PC-9 (cell line): Measurements from ENCODE around the gene ARSG. TPM values are rescaled to one million over a fixed set of nuclear protein-coding genes. Genes with fewer than 3 reads are reported as not detected.
"Not testable (repeated sequence)": the region's sequence is repeated elsewhere in the genome, so short reads cannot be mapped to it uniquely, and the experiment has no call there.

Experiments
- BruUV-seq: library from RNA; stranded (reverse); fragments of 400-500 nt; replicated peaks from 2 replicates; lab custom pipeline; 2021; lab: Mats Ljungman, UMichigan
- CTCF ChIA-PET: fragments of 300-600 bp; sonication (Branson Sonifier 250); formaldehyde crosslinking; loops from one replicate; lab custom pipeline; 2022; ENCODE audit warnings: antibody characterized with exemption; lab: Charles Lee
- POLR2A ChIA-PET: fragments of 300-600 bp; sonication (Branson Sonifier 250); formaldehyde crosslinking; loops from one replicate; lab custom pipeline; 2022; ENCODE audit warnings: antibody characterized with exemption; ENCODE audit not compliant: unreplicated experiment; lab: Charles Lee
- DNase-seq, 2 experiments: peaks; one replicate each; pipeline versions ENCODE4 v3.0.0 to v3.0.0-alpha.2; 2015 to 2022; ENCODE audit warnings: mixed read lengths in 1 of 2
- H2AFZ ChIP-seq: fragments of 200-600 bp; sonication (generic); 2 replicates; pipeline ENCODE4 v1.8.1; 2017; ENCODE audit warnings: antibody characterized with exemption
- H3F3A ChIP-seq: fragments of 200-600 bp; sonication (generic); 2 replicates; pipeline ENCODE4 v1.8.1; 2017; ENCODE audit warnings: antibody characterized with exemption, mild to moderate bottlenecking, low read depth; ENCODE audit not compliant: insufficient read depth
- H3K27ac ChIP-seq: fragments of 200-600 bp; sonication (generic); 2 replicates; pipeline ENCODE4 v1.6.1; 2016; ENCODE audit warnings: mixed run types
- H3K27me3 ChIP-seq: fragments of 200-600 bp; sonication (generic); 2 replicates; pipeline ENCODE4 v1.6.1; 2016; ENCODE audit warnings: low read depth, mixed run types; ENCODE audit not compliant: insufficient read depth
- H3K36me3 ChIP-seq: fragments of 200-600 bp; sonication (generic); 2 replicates; pipeline ENCODE4 v1.6.1; 2016; ENCODE audit warnings: low read depth, mixed run types
- H3K4me1 ChIP-seq: fragments of 200-600 bp; sonication (generic); replicated peaks from 2 replicates; pipeline ENCODE4 v1.6.1; 2016; ENCODE audit warnings: mixed run types; ENCODE audit not compliant: insufficient read depth
- H3K4me2 ChIP-seq: fragments of 200-600 bp; sonication (generic); 2 replicates; pipeline ENCODE4 v1.6.1; 2017; ENCODE audit warnings: mixed run types
- H3K4me3 ChIP-seq: fragments of 200-600 bp; sonication (generic); 2 replicates; pipeline ENCODE4 v1.6.1; 2016; ENCODE audit warnings: mixed run types
- H3K79me2 ChIP-seq: fragments of 200-600 bp; sonication (generic); 2 replicates; pipeline ENCODE4 v1.6.1; 2017; ENCODE audit warnings: low read depth, mixed run types
- H3K9me2 ChIP-seq: fragments of 200-600 bp; sonication (generic); 2 replicates; pipeline ENCODE4 v1.8.1; 2017; ENCODE audit warnings: mild to moderate bottlenecking; ENCODE audit not compliant: insufficient read depth
- H3K9me3 ChIP-seq: fragments of 200-600 bp; sonication (generic); 2 replicates; pipeline ENCODE4 v1.8.1; 2016; ENCODE audit warnings: low read depth; ENCODE audit not compliant: insufficient read depth
- H4K20me1 ChIP-seq: fragments of 200-600 bp; sonication (generic); 2 replicates; pipeline ENCODE4 v1.8.1; 2017; ENCODE audit not compliant: insufficient read depth
- CTCF ChIP-seq: fragments of 200-600 bp; sonication (generic); conservative IDR thresholded peaks from 2 replicates; pipeline ENCODE4 v1.6.1; 2017; ENCODE audit warnings: mixed run types, antibody characterized with exemption, mild to moderate bottlenecking, moderate library complexity
- EZH2 ChIP-seq: fragments of 200-600 bp; sonication (generic); IDR thresholded peaks from 2 replicates; pipeline ENCODE4 v1.8.0; 2017; ENCODE audit warnings: antibody characterized with exemption, low read depth
- intact Hi-C: fragments of 100-400 bp; cut with micrococcal nuclease; formaldehyde crosslinking; loops from one replicate; pipeline ENCODE4 v1.10.0; 2022; ENCODE audit not compliant: unreplicated experiment
- total RNA-seq: library from RNA; stranded (reverse); gene quantifications from 2 replicates; pipeline ENCODE4 v1.2.3, GENCODE V29; 2021

Gene ARSG
- total RNA-seq, 1 experiment from 2014 or later = 4.0 TPM

GRCh38 chr17:68375566-68375965 lies 84.3 kb downstream of the ARSG start:
- Histone ChIP-seq H3K79me2 (no peaks in the 10 kb centered on the region), H3K27me3 (no peaks in the 10 kb centered on the region), H3K4me2 (no peak overlapping the region), H3K36me3 (no peaks in the 10 kb centered on the region), H4K20me1 (no peaks in the 10 kb centered on the region), H2AFZ (no peak overlapping the region), H3K4me1 (peaks cover 44% of the 10 kb centered on the region), H3K4me3 (no peak overlapping the region), H3K27ac (no peak overlapping the region), H3F3A (peaks cover 39% of the 10 kb centered on the region), H3K9me3 (no peaks in the 10 kb centered on the region), H3K9me2 (no peaks in the 10 kb centered on the region)
- ChIA-PET CTCF (interaction anchor here (0.7 kb wide), 1 partner anchor 128 kb away, joined by 4 read pairs; no protein-coding TSS in a partner anchor), POLR2A (interaction anchor here (0.6 kb wide), 1 partner anchor 24 kb away, joined by 4 read pairs; no protein-coding TSS in a partner anchor)
- no peak for DNase-seq
- intact Hi-C loops = loop anchor here (5.0 kb wide), 1 partner anchor 83 kb away; the partner anchor contains the start of genes ARSG and SLC16A6
- TF ChIP-seq EZH2 (no peak), CTCF (no peak)
- no TSS peak for BruUV-seq

- BruUV-seq, POLR2A ChIA-PET: not testable (repeated sequence)
- CTCF ChIA-PET = interaction anchor here (0.7 kb wide), 2 partner anchors 23 to 128 kb away, joined by 3 to 4 read pairs; no protein-coding TSS in a partner anchor
Observed at GRCh38 chr17:68376178-68376577, 84.9 kb downstream of the ARSG start.

GRCh38 chr17:68377771-68378267 lies 86.5 kb downstream of the ARSG start:
- H3K79me2 ChIP-seq = no peaks in the 10 kb centered on the region
- peaks cover 56% of the 10 kb centered on the region for H3F3A ChIP-seq
- H3K9me3 ChIP-seq = no peaks in the 10 kb centered on the region
- TF ChIP-seq EZH2 (no peak), CTCF (no peak)
- H4K20me1 ChIP-seq = no peaks in the 10 kb centered on the region
- no peaks in the 10 kb centered on the region for H3K36me3 ChIP-seq
- peak in 1 of 2 experiments; percentile 75 for DNase-seq
- H3K27me3 ChIP-seq = no peaks in the 10 kb centered on the region
- H3K4me1 ChIP-seq = peaks cover 63% of the 10 kb centered on the region
- H3K4me3 ChIP-seq = peak overlapping the region; percentile 49
- CTCF ChIA-PET = no interaction called here
- peak overlapping the region; percentile 74 for H2AFZ ChIP-seq
- POLR2A ChIA-PET = no interaction called here
- peak overlapping the region; percentile 76 for H3K4me2 ChIP-seq
- no TSS peak for BruUV-seq
- H3K9me2 ChIP-seq = no peaks in the 10 kb centered on the region
- H3K27ac ChIP-seq = peak overlapping the region; percentile 87
- intact Hi-C loops = loop anchor here (1.0 to 5.0 kb wide), 3 partner anchors 23 to 86 kb away; partner anchors contain the start of genes ARSG and SLC16A6

More at GRCh38 chr17:68376178-68376577, 84.9 kb downstream of the ARSG start:
- Histone ChIP-seq H3K4me1 (peaks cover 48% of the 10 kb centered on the region), H3F3A (peaks cover 44% of the 10 kb centered on the region)
- not testable (repeated sequence) for H3K27me3 ChIP-seq, H3K4me3 ChIP-seq, H3K9me2 ChIP-seq, H3K36me3 ChIP-seq, H3K9me3 ChIP-seq, H3K27ac ChIP-seq, H3K4me2 ChIP-seq, DNase-seq, H3K79me2 ChIP-seq, H2AFZ ChIP-seq, H4K20me1 ChIP-seq
- intact Hi-C loops = loop anchor here (5.0 kb wide), 1 partner anchor 84 kb away; the partner anchor contains the start of genes ARSG and SLC16A6
